ENCODE results near the gene PRR5L.

The PRR5L gene

GRCh38 chr11:36419791-36420424 is 123.8 kb downstream of the PRR5L start:
- no peak for FAIRE-seq

GRCh38 chr11:36421546-36422155 is 125.6 kb downstream of the PRR5L start:
- DNase-seq (ENCODE audit: insufficient read length, low spot score): no peak
- TF ChIP-seq SPI1 (IDR thresholded peaks at IDR 0.05; ENCODE audit: low read depth, low read length): no peak
- TF ChIP-seq PAX5 (IDR thresholded peaks at IDR 0.05; ENCODE audit: insufficient read depth, low read length, severe bottlenecking): no peak
- no peak for TF ChIP-seq TAF1 (IDR thresholded peaks at IDR 0.05; ENCODE audit: low read depth, low read length)
- TF ChIP-seq POU2F2 (IDR thresholded peaks at IDR 0.05; ENCODE audit: low read depth, low read length): no peak
- TF ChIP-seq POLR2A (IDR thresholded peaks at IDR 0.05; ENCODE audit: low read depth, low read length): no peak
- TF ChIP-seq POLR2AphosphoS5 (IDR thresholded peaks at IDR 0.05; ENCODE audit: low read depth, low read length): no peak
- FAIRE-seq: no peak

More at GRCh38 chr11:36419791-36420424, 123.8 kb downstream of the PRR5L start:
- TF ChIP-seq POLR2AphosphoS5 (IDR thresholded peaks at IDR 0.05; ENCODE audit: low read depth, low read length): no peak
- TF ChIP-seq TAF1 (IDR thresholded peaks at IDR 0.05; ENCODE audit: low read depth, low read length): no peak
- TF ChIP-seq SPI1 (IDR thresholded peaks at IDR 0.05; ENCODE audit: low read depth, low read length): no peak
- TF ChIP-seq POLR2A (IDR thresholded peaks at IDR 0.05; ENCODE audit: low read depth, low read length): no peak
- no peak for TF ChIP-seq POU2F2 (IDR thresholded peaks at IDR 0.05; ENCODE audit: low read depth, low read length)
- no peak for TF ChIP-seq PAX5 (IDR thresholded peaks at IDR 0.05; ENCODE audit: insufficient read depth, low read length, severe bottlenecking)
- no peak for DNase-seq (ENCODE audit: insufficient read length, low spot score)

- FAIRE-seq: no peak
- no peak for TF ChIP-seq PAX5 (IDR thresholded peaks at IDR 0.05; ENCODE audit: insufficient read depth, low read length, severe bottlenecking)
- TF ChIP-seq SPI1 (IDR thresholded peaks at IDR 0.05; ENCODE audit: low read depth, low read length): no peak
- no peak for TF ChIP-seq TAF1 (IDR thresholded peaks at IDR 0.05; ENCODE audit: low read depth, low read length)
- TF ChIP-seq POLR2A (IDR thresholded peaks at IDR 0.05; ENCODE audit: low read depth, low read length): no peak
- TF ChIP-seq POU2F2 (IDR thresholded peaks at IDR 0.05; ENCODE audit: low read depth, low read length): no peak
- no peak for TF ChIP-seq POLR2AphosphoS5 (IDR thresholded peaks at IDR 0.05; ENCODE audit: low read depth, low read length)
- no peak for DNase-seq (ENCODE audit: insufficient read length, low spot score)
These were observed 129.5 kb downstream of the PRR5L start for GRCh38 chr11:36425561-36426081.

- TF ChIP-seq TAF1 (IDR thresholded peaks at IDR 0.05; ENCODE audit: low read depth, low read length) (no peak), POLR2A (IDR thresholded peaks at IDR 0.05; ENCODE audit: low read depth, low read length) (no peak), PAX5 (IDR thresholded peaks at IDR 0.05; ENCODE audit: insufficient read depth, low read length, severe bottlenecking) (no peak), POLR2AphosphoS5 (IDR thresholded peaks at IDR 0.05; ENCODE audit: low read depth, low read length) (no peak), SPI1 (IDR thresholded peaks at IDR 0.05; ENCODE audit: low read depth, low read length) (no peak), POU2F2 (IDR thresholded peaks at IDR 0.05; ENCODE audit: low read depth, low read length) (no peak)
- no peak for FAIRE-seq
- DNase-seq (ENCODE audit: insufficient read length, low spot score): no peak
These were observed 130.2 kb downstream of the PRR5L start for GRCh38 chr11:36426226-36426848.

- no peak for FAIRE-seq
- no peak for DNase-seq (ENCODE audit: insufficient read length, low spot score)
These were observed 131.0 kb downstream of the PRR5L start for GRCh38 chr11:36427079-36427478.

GRCh38 chr11:36427876-36428275 is 131.8 kb downstream of the PRR5L start:
- DNase-seq (ENCODE audit: insufficient read length, low spot score): no peak
- TF ChIP-seq POLR2A (IDR thresholded peaks at IDR 0.05; ENCODE audit: low read depth, low read length): no peak
- no peak for TF ChIP-seq PAX5 (IDR thresholded peaks at IDR 0.05; ENCODE audit: insufficient read depth, low read length, severe bottlenecking)
- TF ChIP-seq TAF1 (IDR thresholded peaks at IDR 0.05; ENCODE audit: low read depth, low read length): no peak
- no peak for TF ChIP-seq POLR2AphosphoS5 (IDR thresholded peaks at IDR 0.05; ENCODE audit: low read depth, low read length)
- no peak for TF ChIP-seq SPI1 (IDR thresholded peaks at IDR 0.05; ENCODE audit: low read depth, low read length)
- TF ChIP-seq POU2F2 (IDR thresholded peaks at IDR 0.05; ENCODE audit: low read depth, low read length): no peak
- no peak for FAIRE-seq

More at GRCh38 chr11:36427079-36427478, 131.0 kb downstream of the PRR5L start:
- TF ChIP-seq PAX5 (IDR thresholded peaks at IDR 0.05; ENCODE audit: insufficient read depth, low read length, severe bottlenecking): no peak
- TF ChIP-seq SPI1 (IDR thresholded peaks at IDR 0.05; ENCODE audit: low read depth, low read length): no peak
- no peak for TF ChIP-seq POLR2AphosphoS5 (IDR thresholded peaks at IDR 0.05; ENCODE audit: low read depth, low read length)
- no peak for TF ChIP-seq POLR2A (IDR thresholded peaks at IDR 0.05; ENCODE audit: low read depth, low read length)
- no peak for TF ChIP-seq POU2F2 (IDR thresholded peaks at IDR 0.05; ENCODE audit: low read depth, low read length)
- no peak for TF ChIP-seq TAF1 (IDR thresholded peaks at IDR 0.05; ENCODE audit: low read depth, low read length)

GRCh38 chr11:36431429-36432092 is 135.5 kb downstream of the PRR5L start:
- TF ChIP-seq POLR2A (IDR thresholded peaks at IDR 0.05; ENCODE audit: low read depth, low read length) (no peak), POU2F2 (IDR thresholded peaks at IDR 0.05; ENCODE audit: low read depth, low read length) (no peak), SPI1 (IDR thresholded peaks at IDR 0.05; ENCODE audit: low read depth, low read length) (no peak), POLR2AphosphoS5 (IDR thresholded peaks at IDR 0.05; ENCODE audit: low read depth, low read length) (no peak), TAF1 (IDR thresholded peaks at IDR 0.05; ENCODE audit: low read depth, low read length) (no peak), PAX5 (IDR thresholded peaks at IDR 0.05; ENCODE audit: insufficient read depth, low read length, severe bottlenecking) (no peak)
- DNase-seq (ENCODE audit: insufficient read length, low spot score): no peak
- no peak for FAIRE-seq

- no peak for TF ChIP-seq POLR2AphosphoS5 (IDR thresholded peaks at IDR 0.05; ENCODE audit: low read depth, low read length)
- TF ChIP-seq POLR2A (IDR thresholded peaks at IDR 0.05; ENCODE audit: low read depth, low read length): no peak
- no peak for TF ChIP-seq SPI1 (IDR thresholded peaks at IDR 0.05; ENCODE audit: low read depth, low read length)
- no peak for TF ChIP-seq PAX5 (IDR thresholded peaks at IDR 0.05; ENCODE audit: insufficient read depth, low read length, severe bottlenecking)
- TF ChIP-seq POU2F2 (IDR thresholded peaks at IDR 0.05; ENCODE audit: low read depth, low read length): no peak
- no peak for TF ChIP-seq TAF1 (IDR thresholded peaks at IDR 0.05; ENCODE audit: low read depth, low read length)
- FAIRE-seq (no peak), DNase-seq (ENCODE audit: insufficient read length, low spot score) (no peak)
These were observed 136.0 kb downstream of the PRR5L start for GRCh38 chr11:36432093-36432469.

Measured in GM12891 (cell line).